ENCODE measurements around the gene POLE.

POLE gene

DNA sequence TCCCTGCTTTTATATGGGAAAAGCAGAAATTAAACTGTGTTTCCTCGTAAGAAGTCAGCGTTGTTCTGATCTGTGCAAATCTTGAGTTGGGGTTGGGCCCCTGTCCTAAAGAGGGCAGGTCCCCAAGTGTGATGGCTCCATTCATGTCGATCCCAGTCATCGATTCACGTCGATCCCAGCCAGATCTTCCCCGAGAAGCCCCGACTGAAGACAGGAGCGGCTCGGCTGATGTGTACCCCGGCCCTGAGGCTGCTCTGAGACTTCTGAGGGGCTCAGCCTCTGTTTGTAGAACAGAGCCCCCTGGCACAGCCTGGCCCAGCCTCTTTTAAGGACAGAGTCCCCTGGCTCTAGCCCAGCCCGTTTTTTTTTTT is 32.8 kb upstream of the POLE start:
- H3K4me1 ChIP-seq (ENCODE audit: control insufficient read depth, insufficient read depth, low read length) = no peaks in the 10 kb centered on the region
- H3K9me3 ChIP-seq (ENCODE audit: control insufficient read depth, insufficient read depth, low read depth, low read length) = no peaks in the 10 kb centered on the region
- peaks cover 29 to 87% of the 10 kb centered on the region in 2 experiments; a peak in 2 of 3 replicates for H3K36me3 ChIP-seq (ENCODE audit: control insufficient read depth in 2 of 2, insufficient read depth in 1 of 2, low read length in 2 of 2)
- peak; percentile 7 for TF ChIP-seq SCRT2 (tag by site-specific recombination; IDR thresholded peaks at IDR 0.05)
- no peak for TF ChIP-seq ZNF169 (tag by site-specific recombination; IDR thresholded peaks at IDR 0.05)
- TF ChIP-seq ZNF140 (tag by site-specific recombination; IDR thresholded peaks at IDR 0.05) = no peak
- TF ChIP-seq, protein P1, sequence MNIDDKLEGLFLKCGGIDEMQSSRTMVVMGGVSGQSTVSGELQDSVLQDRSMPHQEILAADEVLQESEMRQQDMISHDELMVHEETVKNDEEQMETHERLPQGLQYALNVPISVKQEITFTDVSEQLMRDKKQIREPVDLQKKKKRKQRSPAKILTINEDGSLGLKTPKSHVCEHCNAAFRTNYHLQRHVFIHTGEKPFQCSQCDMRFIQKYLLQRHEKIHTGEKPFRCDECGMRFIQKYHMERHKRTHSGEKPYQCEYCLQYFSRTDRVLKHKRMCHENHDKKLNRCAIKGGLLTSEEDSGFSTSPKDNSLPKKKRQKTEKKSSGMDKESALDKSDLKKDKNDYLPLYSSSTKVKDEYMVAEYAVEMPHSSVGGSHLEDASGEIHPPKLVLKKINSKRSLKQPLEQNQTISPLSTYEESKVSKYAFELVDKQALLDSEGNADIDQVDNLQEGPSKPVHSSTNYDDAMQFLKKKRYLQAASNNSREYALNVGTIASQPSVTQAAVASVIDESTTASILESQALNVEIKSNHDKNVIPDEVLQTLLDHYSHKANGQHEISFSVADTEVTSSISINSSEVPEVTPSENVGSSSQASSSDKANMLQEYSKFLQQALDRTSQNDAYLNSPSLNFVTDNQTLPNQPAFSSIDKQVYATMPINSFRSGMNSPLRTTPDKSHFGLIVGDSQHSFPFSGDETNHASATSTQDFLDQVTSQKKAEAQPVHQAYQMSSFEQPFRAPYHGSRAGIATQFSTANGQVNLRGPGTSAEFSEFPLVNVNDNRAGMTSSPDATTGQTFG (tag by site-specific recombination; IDR thresholded peaks at IDR 0.05; ENCODE audit: borderline replicate concordance) = no peak
- POLR2A ChIA-PET = interaction anchor here (0.7 kb wide), 1 partner anchor 35 kb away, joined by 3 read pairs; no protein-coding TSS in a partner anchor
- no peak overlapping the region for H3K27ac ChIP-seq (ENCODE audit: extremely low read depth, low read depth, low read length)
- CTCF ChIA-PET = no interaction called here
- H3K4me3 ChIP-seq (ENCODE audit: low read depth, low read length) = no peak overlapping the region

DNA sequence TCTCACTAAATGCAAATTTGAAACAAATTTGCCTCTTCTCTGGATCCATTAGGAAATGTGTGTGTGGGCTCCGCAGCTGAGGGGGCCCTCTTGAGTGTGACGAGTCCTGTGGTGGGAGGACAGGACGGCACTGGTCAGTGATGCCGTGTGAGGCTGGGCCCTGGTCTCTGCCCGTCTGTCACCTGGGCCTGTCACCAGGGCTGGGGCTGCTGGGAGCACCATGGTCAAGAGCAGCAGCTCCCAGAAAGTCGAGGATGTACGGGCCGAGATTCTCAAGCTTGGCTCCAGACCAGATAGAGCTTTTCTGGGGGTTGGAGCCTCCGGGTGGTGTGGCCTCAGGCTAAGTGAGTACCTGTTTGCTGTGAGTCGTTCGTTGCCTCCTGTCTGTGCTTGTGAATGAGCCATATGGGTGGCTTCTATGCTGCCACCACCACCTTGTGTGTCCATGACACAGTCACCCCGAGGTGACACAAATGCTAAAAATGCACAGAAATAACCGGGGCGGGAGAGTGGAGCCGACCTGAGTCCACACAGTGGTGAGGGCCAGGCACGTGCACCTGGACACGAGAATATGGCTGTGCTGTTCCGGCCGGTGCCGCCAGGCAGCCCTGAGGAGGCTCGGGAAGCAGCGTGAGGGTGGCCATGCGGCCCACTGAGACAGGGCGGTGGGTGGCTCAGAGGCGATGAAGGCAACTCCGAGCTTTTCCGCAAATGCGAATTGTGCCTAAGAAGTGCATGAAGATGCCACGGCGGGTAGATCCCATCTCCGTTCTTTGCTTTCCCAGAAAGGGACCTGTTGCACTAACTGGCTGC is 32.2 kb upstream of the POLE start:
- Histone ChIP-seq H3K9me3 (ENCODE audit: control insufficient read depth, insufficient read depth, low read depth, low read length) (no peaks in the 10 kb centered on the region), H3K27ac (ENCODE audit: extremely low read depth, low read depth, low read length) (0 out of 2 replicates have a peak overlapping the region, but pooled peaks have one; percentile 37), H3K36me3 (ENCODE audit: control insufficient read depth in 2 of 2, insufficient read depth in 1 of 2, low read length in 2 of 2) (peaks cover 27 to 87% of the 10 kb centered on the region in 2 experiments; a peak in 2 of 3 replicates), H3K4me3 (ENCODE audit: low read depth, low read length) (no peak overlapping the region), H3K4me1 (ENCODE audit: control insufficient read depth, insufficient read depth, low read length) (no peaks in the 10 kb centered on the region)
- ChIA-PET POLR2A (no interaction called here), CTCF (no interaction called here)
- TF ChIP-seq, protein P2, sequence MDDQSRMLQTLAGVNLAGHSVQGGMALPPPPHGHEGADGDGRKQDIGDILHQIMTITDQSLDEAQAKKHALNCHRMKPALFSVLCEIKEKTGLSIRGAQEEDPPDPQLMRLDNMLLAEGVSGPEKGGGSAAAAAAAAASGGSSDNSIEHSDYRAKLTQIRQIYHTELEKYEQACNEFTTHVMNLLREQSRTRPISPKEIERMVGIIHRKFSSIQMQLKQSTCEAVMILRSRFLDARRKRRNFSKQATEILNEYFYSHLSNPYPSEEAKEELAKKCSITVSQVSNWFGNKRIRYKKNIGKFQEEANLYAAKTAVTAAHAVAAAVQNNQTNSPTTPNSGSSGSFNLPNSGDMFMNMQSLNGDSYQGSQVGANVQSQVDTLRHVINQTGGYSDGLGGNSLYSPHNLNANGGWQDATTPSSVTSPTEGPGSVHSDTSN (CRISPR knock-in tag; IDR thresholded peaks at IDR 0.05) = no peak
- TF ChIP-seq ZNF202 (tag by site-specific recombination; IDR thresholded peaks at IDR 0.05; ENCODE audit: borderline replicate concordance) (no peak), ZNF391 (tag by site-specific recombination; IDR thresholded peaks at IDR 0.05; ENCODE audit: borderline replicate concordance, low read depth) (no peak), ZBTB44 (tag by site-specific recombination; IDR thresholded peaks at IDR 0.05) (no peak), KLF8 (tag by site-specific recombination; IDR thresholded peaks at IDR 0.05) (no peak), ELK4 (IDR thresholded peaks at IDR 0.05; ENCODE audit: borderline replicate concordance, low read depth, low read length) (no peak), PRDM4 (tag by site-specific recombination; IDR thresholded peaks at IDR 0.05) (no peak), ZNF146 (tag by site-specific recombination; IDR thresholded peaks at IDR 0.05) (no peak), SCRT2 (tag by site-specific recombination; IDR thresholded peaks at IDR 0.05) (peak; percentile 89), MZF1 (tag by site-specific recombination; IDR thresholded peaks at IDR 0.05; ENCODE audit: borderline replicate concordance) (no peak), KLF10 (tag by site-specific recombination; IDR thresholded peaks at IDR 0.05) (no peak), ZNF658 (tag by site-specific recombination; IDR thresholded peaks at IDR 0.05) (no peak), ZNF433 (tag by site-specific recombination; IDR thresholded peaks at IDR 0.05; ENCODE audit: low read depth) (no peak), SCRT1 (tag by site-specific recombination; IDR thresholded peaks at IDR 0.05; ENCODE audit: borderline replicate concordance) (peak; percentile 9; the same call in 1 of the 2 replicates)

All from HEK293 (cell line).